Upper lobe of right lung (tissue), 1 donor: Measurements from ENCODE around the gene MAP3K13. TPM values are rescaled to one million over a fixed set of nuclear protein-coding genes. Genes with fewer than 3 reads are reported as not detected.

ENCODE experiments used
- ATAC-seq: fragments of 200-7000 bp; cut with Tn5 transposase; one replicate; pipeline ENCODE4 v1.9.1; 2020; ENCODE audit warnings: mild to moderate bottlenecking, moderate library complexity
- DNase-seq: peaks from one replicate; pipeline ENCODE4 v3.0.0-alpha.2; 2020
- H3K27ac ChIP-seq: fragments of 200-600 bp; one replicate; pipeline ENCODE4 v1.8.0; 2022
- H3K27me3 ChIP-seq: fragments of 200-600 bp; one replicate; pipeline ENCODE4 v1.8.0; 2022; ENCODE audit warnings: mild to moderate bottlenecking
- H3K36me3 ChIP-seq: fragments of 200-600 bp; one replicate; pipeline ENCODE4 v1.8.0; 2022
- H3K4me1 ChIP-seq: fragments of 200-600 bp; one replicate; pipeline ENCODE4 v1.8.0; 2022
- H3K4me3 ChIP-seq: fragments of 200-600 bp; one replicate; pipeline ENCODE4 v1.8.0; 2022; ENCODE audit warnings: mild to moderate bottlenecking
- H3K9me3 ChIP-seq: fragments of 200-600 bp; one replicate; pipeline ENCODE4 v1.8.0; 2022
- CTCF ChIP-seq: fragments of 200-600 bp; IDR thresholded peaks from one replicate; pipeline ENCODE4 v1.8.0; 2022; ENCODE audit warnings: antibody characterized with exemption
- intact Hi-C: fragments of 100-400 bp; cut with DNase I; formaldehyde crosslinking; loops from one replicate; pipeline ENCODE4 v1.11.0; 2022
- total RNA-seq: library from RNA; stranded (reverse); fragmentation: NEBNext Ultra II Directional; extraction: Animal tissue kit (Norgen Biotek cat#: 25700); gene quantifications from one replicate; pipeline ENCODE4 v1.2.1, GENCODE V29; 2021
- donor health status: DM: no; HTN: yes; CAD: no; lungs with severe emphysema.

MAP3K13 gene
- total RNA-seq, 1 donor from 2014 or later = 37.6 TPM

GRCh38 chr3:185528532-185528931, 165.6 kb downstream of the MAP3K13 start:
- intact Hi-C loops = no loop called here
- peaks cover 6% of the 10 kb centered on the region for H3K36me3 ChIP-seq
- no peaks in the 10 kb centered on the region for H3K4me1 ChIP-seq
- H3K9me3 ChIP-seq = no peaks in the 10 kb centered on the region
- H3K27ac ChIP-seq = no peak overlapping the region
- H3K4me3 ChIP-seq = no peak overlapping the region
- TF ChIP-seq CTCF = no peak
- ATAC-seq = no peak
- DNase-seq = no peak
- H3K27me3 ChIP-seq = no peaks in the 10 kb centered on the region

- ATAC-seq (no peak), DNase-seq (no peak)
- no peaks in the 10 kb centered on the region for H3K9me3 ChIP-seq
- no peaks in the 10 kb centered on the region for H3K36me3 ChIP-seq
- H3K4me1 ChIP-seq = no peaks in the 10 kb centered on the region
- intact Hi-C loops = no loop called here
- no peak overlapping the region for H3K27ac ChIP-seq
- H3K4me3 ChIP-seq = no peak overlapping the region
- TF ChIP-seq CTCF = no peak
- no peaks in the 10 kb centered on the region for H3K27me3 ChIP-seq
Observed at GRCh38 chr3:185530856-185531255, 167.9 kb downstream of the MAP3K13 start.

- no peaks in the 10 kb centered on the region for H3K36me3 ChIP-seq
- no peak for ATAC-seq
- no peak overlapping the region for H3K27ac ChIP-seq
- H3K9me3 ChIP-seq = no peaks in the 10 kb centered on the region
- DNase-seq = no peak
- TF ChIP-seq CTCF = no peak
- no peaks in the 10 kb centered on the region for H3K27me3 ChIP-seq
- H3K4me3 ChIP-seq = no peak overlapping the region
- peaks cover 3% of the 10 kb centered on the region for H3K4me1 ChIP-seq
- intact Hi-C loops = no loop called here
Observed at GRCh38 chr3:185532901-185533300, 170.0 kb downstream of the MAP3K13 start.

GRCh38 chr3:185534511-185534910, 171.6 kb downstream of the MAP3K13 start:
- Histone ChIP-seq H3K9me3 (no peaks in the 10 kb centered on the region), H3K4me1 (peaks cover 3% of the 10 kb centered on the region), H3K27ac (no peak overlapping the region), H3K36me3 (no peaks in the 10 kb centered on the region), H3K4me3 (no peak overlapping the region), H3K27me3 (no peaks in the 10 kb centered on the region)
- TF ChIP-seq CTCF = no peak
- ATAC-seq (no peak), DNase-seq (no peak)
- intact Hi-C loops = no loop called here

GRCh38 chr3:185537369-185537970, 174.5 kb downstream of the MAP3K13 start:
- Histone ChIP-seq H3K4me1 (peaks cover 3% of the 10 kb centered on the region), H3K9me3 (no peaks in the 10 kb centered on the region), H3K27me3 (no peaks in the 10 kb centered on the region), H3K36me3 (no peaks in the 10 kb centered on the region), H3K27ac (peak overlapping the region; percentile 67), H3K4me3 (no peak overlapping the region)
- no peak for TF ChIP-seq CTCF
- intact Hi-C loops = no loop called here
- no peak for DNase-seq
- ATAC-seq = peak; percentile 98

Other genes with a start within 250 kb of the MAP3K13 start
- 4.1 TPM for gene C3orf70, start 210.1 kb upstream of the MAP3K13 start, total RNA-seq
- 12.0 TPM for gene EHHADH, start 109.1 kb upstream of the MAP3K13 start, total RNA-seq
- gene TMEM41A, start 135.9 kb downstream of the MAP3K13 start, total RNA-seq = 31.6 TPM
- 38.0 TPM for gene LIPH, start 189.5 kb downstream of the MAP3K13 start, total RNA-seq
- gene SENP2, start 223.2 kb downstream of the MAP3K13 start, total RNA-seq = 42.0 TPM